Activated T-cell treated with anti-CD3 and anti-CD28 coated beads, Interleukin-2, amount 50 U/mL, for 72 hours (primary cell): ENCODE data around the gene TAS2R39. TPM values are rescaled to one million over a fixed set of nuclear protein-coding genes. Genes with fewer than 3 reads are reported as not detected.
"Not testable (repeated sequence)": the region's sequence is repeated elsewhere in the genome, so short reads cannot be mapped to it uniquely, and the experiment has no call there.

Source experiments
- ATAC-seq, 2 donors: fragments of 150-1000 bp; cut with Tn5 transposase; replicated peaks in 1 of 2; 2 replicates each; pipeline ENCODE4 v1.10.0; 2021; ENCODE audit warnings: moderate library complexity in 2 of 2, mild to moderate bottlenecking in 1 of 2
- DNase-seq, 2 donors: peaks; one replicate each; pipeline ENCODE4 v3.0.0; 2021 to 2022; ENCODE audit warnings: mixed read lengths in 1 of 2
- H3K27ac Mint-ChIP-seq: one replicate; pipeline ENCODE4 v1.8.0; 2022; ENCODE audit warnings: mild to moderate bottlenecking, moderate library complexity, mixed read lengths
- H3K27me3 Mint-ChIP-seq: one replicate; pipeline ENCODE4 v1.8.0; 2022; ENCODE audit warnings: low read depth, mixed read lengths
- H3K36me3 Mint-ChIP-seq, 2 donors: one replicate each; pipeline ENCODE4 v1.8.0; 2022; ENCODE audit warnings: mixed read lengths in 2 of 2, mild to moderate bottlenecking in 1 of 2; ENCODE audit not compliant: insufficient read depth in 2 of 2
- H3K4me1 Mint-ChIP-seq: one replicate; pipeline ENCODE4 v1.8.0; 2022; ENCODE audit warnings: low read depth, mixed read lengths
- H3K4me3 Mint-ChIP-seq, 2 donors: one replicate each; pipeline ENCODE4 v1.8.0; 2022; ENCODE audit warnings: mild to moderate bottlenecking in 2 of 2, mixed read lengths in 2 of 2, moderate library complexity in 2 of 2
- H3K9me3 Mint-ChIP-seq, 2 donors: one replicate each; pipeline ENCODE4 v1.8.0; 2022; ENCODE audit warnings: mixed read lengths in 2 of 2
- total RNA-seq, 2 donors: library from RNA; stranded (reverse); gene quantifications; one replicate each; pipeline ENCODE4 v1.2.3, GENCODE V29; 2022

Gene TAS2R39
- total RNA-seq, 2 donors from 2014 or later = not detected

- no peak overlapping the region for H3K27ac Mint-ChIP-seq
- no peak for ATAC-seq
- no peak overlapping the region for H3K4me3 Mint-ChIP-seq
- no peaks in the 10 kb centered on the region for H3K4me1 Mint-ChIP-seq
- H3K9me3 Mint-ChIP-seq = no peaks in the 10 kb centered on the region
- H3K36me3 Mint-ChIP-seq = no peaks in the 10 kb centered on the region
- no peak for DNase-seq
- no peaks in the 10 kb centered on the region for H3K27me3 Mint-ChIP-seq
Observed at GRCh38 chr7:143193880-143194279, 10.7 kb downstream of the TAS2R39 start.

GRCh38 chr7:143199040-143199439 is 15.8 kb downstream of the TAS2R39 start:
- Mint-ChIP-seq H3K27me3 (no peaks in the 10 kb centered on the region), H3K4me3 (no peak overlapping the region), H3K9me3 (no peaks in the 10 kb centered on the region), H3K4me1 (no peaks in the 10 kb centered on the region), H3K36me3 (no peaks in the 10 kb centered on the region), H3K27ac (no peak overlapping the region)
- peak in 1 of 2 donors; percentile 30 for ATAC-seq
- DNase-seq = no peak

DNA sequence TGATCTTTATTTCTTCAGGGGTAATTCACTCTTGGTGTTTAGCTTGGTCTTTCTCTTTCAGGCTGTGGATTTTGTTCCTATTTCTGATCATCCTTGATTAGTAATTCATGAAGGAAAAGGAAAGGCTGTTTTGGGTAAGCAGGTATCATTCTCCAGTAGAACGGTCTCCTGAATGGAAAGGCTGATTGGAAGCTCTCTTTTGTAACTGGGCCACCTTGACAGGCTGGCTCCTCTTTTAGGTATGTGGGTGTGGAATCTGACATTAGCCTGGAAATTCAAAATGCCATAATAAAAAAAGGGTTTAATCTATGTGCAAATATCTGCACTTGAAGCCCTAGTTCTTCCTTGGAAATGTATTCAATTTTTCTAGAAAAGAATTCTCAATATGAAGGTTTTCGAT is 18.9 kb downstream of the TAS2R39 start:
- ATAC-seq (no peak), DNase-seq (no peak)
- H3K36me3 Mint-ChIP-seq = no peaks in the 10 kb centered on the region
- H3K27ac Mint-ChIP-seq = no peak overlapping the region
- no peak overlapping the region for H3K4me3 Mint-ChIP-seq
- no peaks in the 10 kb centered on the region for H3K9me3 Mint-ChIP-seq
- peaks cover 13% of the 10 kb centered on the region for H3K27me3 Mint-ChIP-seq
- peaks cover 11% of the 10 kb centered on the region for H3K4me1 Mint-ChIP-seq

- H3K27me3 Mint-ChIP-seq = peaks cover 13% of the 10 kb centered on the region
- ATAC-seq (no peak), DNase-seq (no peak)
- H3K4me1 Mint-ChIP-seq = peaks cover 11% of the 10 kb centered on the region
- H3K4me3 Mint-ChIP-seq = no peak overlapping the region
- no peaks in the 10 kb centered on the region for H3K36me3 Mint-ChIP-seq
- H3K27ac Mint-ChIP-seq = no peak overlapping the region
- H3K9me3 Mint-ChIP-seq = no peaks in the 10 kb centered on the region
Observed at GRCh38 chr7:143203386-143203785, 20.2 kb downstream of the TAS2R39 start.

- Mint-ChIP-seq H3K27ac (no peak overlapping the region), H3K4me1 (peaks cover 11% of the 10 kb centered on the region), H3K27me3 (peaks cover 13% of the 10 kb centered on the region), H3K4me3 (peak overlapping the region in 1 of 2 donors; percentile 29), H3K9me3 (no peaks in the 10 kb centered on the region), H3K36me3 (no peaks in the 10 kb centered on the region)
- ATAC-seq = peak; percentile 53
- peak in 1 of 2 donors; percentile 4 for DNase-seq
Observed at GRCh38 chr7:143205560-143206293, 22.5 kb downstream of the TAS2R39 start.

GRCh38 chr7:143210541-143210940 is 27.3 kb downstream of the TAS2R39 start:
- peaks cover 9% of the 10 kb centered on the region for H3K4me1 Mint-ChIP-seq
- ATAC-seq = no peak
- no peaks in the 10 kb centered on the region for H3K36me3 Mint-ChIP-seq

GRCh38 chr7:143213478-143213877 is 30.3 kb downstream of the TAS2R39 start:
- H3K27ac Mint-ChIP-seq = not testable (repeated sequence)

More at GRCh38 chr7:143210541-143210940, 27.3 kb downstream of the TAS2R39 start:
- no peak overlapping the region for H3K4me3 Mint-ChIP-seq
- no peaks in the 10 kb centered on the region for H3K9me3 Mint-ChIP-seq
- no peak for DNase-seq
- no peak overlapping the region for H3K27ac Mint-ChIP-seq
- peaks cover 7% of the 10 kb centered on the region for H3K27me3 Mint-ChIP-seq

GRCh38 chr7:143214789-143215679 is 31.8 kb downstream of the TAS2R39 start:
- H3K9me3 Mint-ChIP-seq = no peaks in the 10 kb centered on the region
- ATAC-seq (peak; percentile 70 to 72), DNase-seq (peak; percentile 58 to 68)
- H3K4me1 Mint-ChIP-seq = no peaks in the 10 kb centered on the region
- peaks cover 12% of the 10 kb centered on the region for H3K27me3 Mint-ChIP-seq
- H3K27ac Mint-ChIP-seq = no peak overlapping the region
- H3K4me3 Mint-ChIP-seq = no peak overlapping the region
- H3K36me3 Mint-ChIP-seq = no peaks in the 10 kb centered on the region

More at GRCh38 chr7:143213478-143213877, 30.3 kb downstream of the TAS2R39 start:
- H3K4me1 Mint-ChIP-seq, H3K4me3 Mint-ChIP-seq, H3K36me3 Mint-ChIP-seq, H3K9me3 Mint-ChIP-seq, DNase-seq, ATAC-seq: not testable (repeated sequence)
- H3K27me3 Mint-ChIP-seq = peaks cover 12% of the 10 kb centered on the region

DNA sequence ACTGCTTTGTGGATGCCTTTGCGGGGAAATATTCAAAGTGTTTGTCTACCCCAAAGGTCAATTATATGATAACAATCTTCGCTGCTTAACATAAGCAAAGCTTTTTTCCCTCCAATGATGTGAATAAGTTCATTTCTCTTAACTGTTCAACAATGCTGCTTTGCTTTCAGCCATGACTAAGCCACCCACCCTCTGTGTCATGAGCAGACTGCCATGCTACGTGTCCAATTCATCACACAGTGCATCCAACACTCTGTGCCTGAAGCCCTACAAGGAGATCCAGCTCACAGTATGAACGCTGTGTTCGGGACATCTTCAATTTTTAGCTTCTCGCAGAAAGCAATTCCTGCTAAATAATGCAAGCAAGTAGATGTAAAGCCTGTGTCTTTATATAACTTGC is 32.9 kb downstream of the TAS2R39 start:
- Mint-ChIP-seq H3K27me3 (peaks cover 12% of the 10 kb centered on the region), H3K9me3 (no peaks in the 10 kb centered on the region), H3K36me3 (no peaks in the 10 kb centered on the region), H3K27ac (no peak overlapping the region), H3K4me1 (no peaks in the 10 kb centered on the region), H3K4me3 (no peak overlapping the region)
- DNase-seq (no peak), ATAC-seq (no peak)

- H3K4me3 Mint-ChIP-seq = no peak overlapping the region
- peaks cover 12% of the 10 kb centered on the region for H3K27me3 Mint-ChIP-seq
Observed at GRCh38 chr7:143216686-143217085, 33.5 kb downstream of the TAS2R39 start.

GRCh38 chr7:143217806-143218205 is 34.6 kb downstream of the TAS2R39 start:
- ATAC-seq (no peak), DNase-seq (no peak)
- Mint-ChIP-seq H3K27ac (no peak overlapping the region), H3K4me3 (no peak overlapping the region), H3K4me1 (no peaks in the 10 kb centered on the region), H3K9me3 (no peaks in the 10 kb centered on the region), H3K36me3 (no peaks in the 10 kb centered on the region), H3K27me3 (peaks cover 17% of the 10 kb centered on the region)

More at GRCh38 chr7:143216686-143217085, 33.5 kb downstream of the TAS2R39 start:
- no peak overlapping the region for H3K27ac Mint-ChIP-seq
- H3K9me3 Mint-ChIP-seq = no peaks in the 10 kb centered on the region
- ATAC-seq (no peak), DNase-seq (no peak)
- no peaks in the 10 kb centered on the region for H3K4me1 Mint-ChIP-seq
- H3K36me3 Mint-ChIP-seq = no peaks in the 10 kb centered on the region

GRCh38 chr7:143221286-143221685 is 38.1 kb downstream of the TAS2R39 start:
- no peak for ATAC-seq
- no peak overlapping the region for H3K27ac Mint-ChIP-seq
- no peaks in the 10 kb centered on the region for H3K36me3 Mint-ChIP-seq
- H3K4me3 Mint-ChIP-seq = no peak overlapping the region
- DNase-seq = no peak
- H3K9me3 Mint-ChIP-seq = no peaks in the 10 kb centered on the region
- no peaks in the 10 kb centered on the region for H3K4me1 Mint-ChIP-seq
- peaks cover 29% of the 10 kb centered on the region for H3K27me3 Mint-ChIP-seq

- Mint-ChIP-seq H3K27me3 (peaks cover 28% of the 10 kb centered on the region), H3K9me3 (no peaks in the 10 kb centered on the region), H3K4me3 (no peak within 1 kb of the TSS), H3K36me3 (no peaks in the 10 kb centered on the region), H3K27ac (no peak within 1 kb of the TSS), H3K4me1 (no peaks in the 10 kb centered on the region)
- no peak for DNase-seq
- ATAC-seq = no peak
Observed at GRCh38 chr7:143221737-143222136, 38.5 kb downstream of the TAS2R39 start, which contains the start of gene TAS2R40. Gene TAS2R40, plus strand, starts transcription at chr7:143222037. Its CDS starts 42 bp downstream, at chr7:143222079.
